SIG-M5 treated with dmso at 0.1 percent for 504 hours (cell line): ENCODE measurements around the gene MYT1.
"Not testable (repeated sequence)": the region's sequence is repeated elsewhere in the genome, so short reads cannot be mapped to it uniquely, and the experiment has no call there.

ENCODE experiments used
- DNase-seq: peaks from one replicate; lab custom pipeline; 2025; ENCODE audit not compliant: unreplicated experiment; lab: John Stamatoyannopoulos, UW

MYT1 gene

DNA sequence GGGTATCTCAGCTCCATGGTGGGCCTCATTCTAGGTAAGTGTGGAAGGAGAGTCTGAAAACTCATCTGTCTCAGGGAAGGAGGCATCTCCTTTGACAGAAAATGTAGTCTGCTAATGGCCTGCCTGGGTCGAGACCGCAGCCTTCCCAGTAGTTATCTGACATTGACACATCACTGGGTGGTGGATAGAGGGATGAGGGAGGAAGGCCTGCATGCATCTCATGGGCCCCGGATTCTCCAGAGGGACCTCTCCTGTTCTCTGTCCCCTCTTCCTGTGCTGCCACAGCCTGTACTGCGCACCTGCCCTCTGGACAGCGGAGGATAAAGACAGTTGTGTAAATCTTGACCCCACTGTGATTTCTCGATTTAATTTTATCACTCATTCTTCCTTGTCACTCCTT, 96.0 kb downstream of the MYT1 start:
- DNase-seq, result no peak

DNA sequence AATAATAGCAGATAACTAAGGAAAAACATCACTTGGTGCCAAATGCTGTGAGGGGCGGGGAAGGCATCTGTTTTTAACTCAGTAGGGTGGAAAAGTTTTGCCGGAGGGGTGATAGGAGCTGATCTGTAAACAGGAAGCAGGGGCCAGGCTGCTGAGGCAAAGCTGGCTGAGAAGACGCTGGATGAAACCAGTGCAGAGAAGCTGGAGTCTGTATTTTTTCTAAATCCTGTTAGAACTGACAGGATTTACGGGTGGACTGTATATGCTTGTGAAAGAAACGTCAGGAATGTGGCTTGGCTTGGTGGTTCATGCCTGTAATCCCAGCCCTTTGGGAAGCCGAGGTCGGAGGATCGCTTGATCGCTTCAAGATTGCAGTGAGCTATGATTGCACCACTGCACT, 96.9 kb downstream of the MYT1 start:
- DNase-seq, result no peak

DNA sequence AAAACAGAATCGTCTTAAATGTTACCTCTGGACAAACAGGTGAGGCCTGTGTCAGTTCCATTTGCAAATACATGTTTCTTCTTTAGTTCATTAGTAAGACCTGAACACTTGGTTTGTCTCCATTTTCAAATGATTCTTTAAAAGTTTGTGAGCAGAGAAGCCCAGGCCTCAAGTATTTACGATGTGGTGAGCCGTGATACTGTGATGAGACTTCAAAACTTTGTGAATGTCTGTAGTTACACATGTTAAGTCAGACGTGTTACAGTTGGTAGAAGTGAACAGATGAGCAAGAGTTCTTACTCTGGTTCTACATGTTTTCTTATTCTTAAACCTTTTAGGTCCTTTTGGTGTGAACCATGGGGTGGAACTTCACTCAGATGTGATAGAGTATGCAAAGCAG, 99.8 kb downstream of the MYT1 start:
- DNase-seq, result no peak

DNA sequence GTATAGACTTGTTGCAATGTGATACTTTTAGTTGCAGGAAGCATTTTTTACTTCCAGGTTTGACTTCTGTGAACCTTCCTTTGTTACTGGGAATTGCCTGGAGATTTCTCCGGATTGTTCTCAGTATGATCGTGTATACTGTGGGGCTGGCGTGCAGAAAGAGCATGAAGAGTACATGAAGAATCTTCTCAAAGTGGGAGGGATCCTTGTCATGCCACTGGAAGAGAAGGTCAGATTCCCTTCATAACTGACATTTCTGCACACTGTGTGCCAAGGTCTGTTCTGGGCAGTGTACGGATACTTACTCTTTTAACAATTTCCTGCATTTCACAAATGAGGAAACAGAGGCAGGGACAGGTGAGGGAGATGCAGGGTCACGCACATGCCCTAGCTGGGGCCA, 100.9 kb downstream of the MYT1 start:
- DNase-seq, result no peak

DNA sequence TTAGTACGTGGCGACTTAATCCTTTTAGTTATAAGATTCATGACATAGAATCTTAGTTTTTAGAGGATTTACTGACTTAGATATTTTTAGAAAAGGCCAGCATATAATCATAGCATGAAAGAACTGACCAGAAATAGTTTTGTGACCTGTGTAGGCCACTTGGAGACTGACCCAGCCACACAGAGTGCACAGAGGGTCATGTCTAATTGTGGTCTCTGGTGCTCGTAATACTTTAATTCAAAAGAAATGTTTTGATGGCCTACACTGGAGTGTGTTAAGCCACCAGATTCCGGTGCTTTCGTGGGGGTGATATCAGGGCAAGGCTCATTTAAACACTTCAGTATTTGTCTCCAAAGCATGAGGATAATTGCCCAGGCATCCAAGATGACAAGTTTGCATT, 102.7 kb downstream of the MYT1 start:
- no peak for DNase-seq

DNA sequence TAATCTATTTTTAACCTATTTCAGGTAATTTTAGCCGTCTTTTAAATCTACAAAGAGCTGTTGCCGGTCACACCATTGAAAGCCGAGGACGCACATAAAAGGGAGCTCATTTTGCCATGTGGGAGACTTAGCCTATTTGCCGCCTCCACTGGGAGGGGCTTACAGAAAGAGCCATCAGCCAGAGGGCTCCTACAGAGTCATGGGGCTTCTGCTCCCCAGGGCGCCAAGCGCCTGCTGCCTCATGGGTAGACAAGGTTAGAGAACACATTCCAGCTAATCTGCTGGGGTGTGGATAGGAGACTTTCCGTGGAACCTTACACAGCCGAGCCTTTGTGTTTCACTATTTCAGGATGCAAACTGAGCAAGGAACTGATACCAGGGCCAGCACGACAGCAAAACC, 103.9 kb downstream of the MYT1 start:
- no peak for DNase-seq

DNA sequence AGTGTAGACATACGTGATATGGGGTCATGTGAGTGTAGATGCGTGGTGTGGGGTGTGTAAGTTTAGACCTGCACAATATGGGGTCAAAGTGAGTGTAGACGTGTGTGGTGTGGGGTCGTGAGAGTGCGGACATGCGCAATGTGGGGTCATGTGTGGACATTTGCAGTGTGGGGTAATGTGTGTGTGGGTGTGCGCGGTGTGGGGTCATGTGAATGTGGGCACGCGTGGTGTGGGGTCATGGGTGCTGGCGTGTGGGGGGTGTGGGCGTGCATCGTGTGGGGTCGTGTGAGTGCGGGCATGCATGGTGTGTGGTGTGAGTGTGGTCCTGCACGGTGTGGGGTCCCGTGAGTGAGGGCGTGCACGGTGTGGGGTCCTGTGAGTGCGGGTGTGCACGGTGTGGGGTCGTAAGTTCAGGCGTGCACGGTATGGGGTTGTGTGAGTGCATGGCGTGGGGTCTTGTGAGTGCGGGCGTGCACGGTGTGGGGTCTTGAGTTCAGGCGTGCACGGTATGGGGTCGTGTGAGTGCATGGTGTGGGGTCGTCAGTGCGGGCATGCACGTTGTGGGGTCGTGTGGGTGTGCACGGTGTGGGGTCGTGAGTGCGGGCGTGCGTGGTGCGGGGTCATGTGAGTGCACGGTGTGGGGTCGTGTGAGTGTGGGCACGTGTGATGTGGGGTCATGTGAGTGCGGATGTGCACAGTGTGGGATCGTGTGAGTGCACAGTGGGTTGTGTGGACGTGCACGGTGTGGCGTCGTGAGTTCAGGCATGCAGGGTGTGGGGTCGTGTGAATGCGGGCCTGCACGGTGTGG, 105.6 kb downstream of the MYT1 start:
- DNase-seq, result no peak

DNA sequence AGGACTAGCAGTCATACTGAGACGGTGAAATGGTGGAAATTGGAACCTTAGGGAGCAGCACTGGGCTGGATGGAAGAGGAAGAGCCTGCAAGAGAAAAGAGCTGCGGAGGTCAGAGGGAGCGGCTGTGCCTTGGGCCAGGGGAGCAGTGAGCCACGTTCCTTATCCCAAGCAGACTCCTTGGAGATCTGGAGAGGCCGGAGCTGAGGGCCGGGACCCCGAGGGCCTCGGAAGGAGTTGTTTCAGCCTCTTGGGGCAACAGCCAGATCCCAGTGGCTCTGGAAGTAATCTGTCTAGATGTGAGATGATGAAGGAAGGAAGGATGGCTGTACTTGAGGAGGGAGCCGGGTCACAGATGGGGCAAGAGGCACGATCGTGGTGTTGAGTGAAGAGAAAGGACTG, 107.4 kb downstream of the MYT1 start:
- no peak for DNase-seq

DNA sequence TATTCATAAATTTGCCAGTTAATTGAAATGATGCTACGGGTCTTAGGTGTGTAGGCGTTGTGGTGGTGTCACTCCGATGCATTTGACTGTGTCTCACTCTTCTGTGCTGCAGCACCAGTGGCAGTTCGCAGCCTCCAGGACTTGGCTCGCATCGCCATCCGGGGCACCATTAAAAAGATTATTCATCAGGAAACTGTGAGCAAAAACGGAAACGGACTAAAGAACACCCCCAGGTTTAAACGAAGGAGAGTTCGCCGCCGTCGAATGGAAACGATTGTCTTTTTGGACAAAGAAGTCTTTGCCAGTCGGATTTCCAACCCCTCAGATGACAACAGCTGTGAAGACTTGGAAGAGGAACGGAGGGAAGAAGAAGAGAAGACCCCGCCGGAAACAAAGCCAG, 108.9 kb downstream of the MYT1 start:
- no peak for DNase-seq

DNA sequence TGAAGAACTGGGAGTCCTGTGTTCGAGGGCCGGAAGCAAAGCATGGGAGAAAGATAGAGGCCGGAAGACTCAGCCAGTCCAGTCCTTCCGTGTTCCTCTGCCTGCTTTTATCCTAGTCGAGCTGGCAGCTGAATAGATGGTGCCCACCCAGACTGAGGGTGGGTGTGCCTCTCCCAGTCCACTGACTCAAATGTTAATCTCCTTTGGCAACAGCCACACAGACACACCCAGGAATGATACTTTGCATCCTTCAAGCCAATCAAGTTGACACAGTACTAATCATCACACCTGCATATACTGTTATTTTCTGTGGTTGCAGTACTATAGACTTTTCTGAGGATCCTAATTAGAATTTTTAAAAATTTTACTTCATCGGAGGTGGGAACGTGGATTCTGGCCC, 112.6 kb downstream of the MYT1 start:
- DNase-seq, result no peak

DNA sequence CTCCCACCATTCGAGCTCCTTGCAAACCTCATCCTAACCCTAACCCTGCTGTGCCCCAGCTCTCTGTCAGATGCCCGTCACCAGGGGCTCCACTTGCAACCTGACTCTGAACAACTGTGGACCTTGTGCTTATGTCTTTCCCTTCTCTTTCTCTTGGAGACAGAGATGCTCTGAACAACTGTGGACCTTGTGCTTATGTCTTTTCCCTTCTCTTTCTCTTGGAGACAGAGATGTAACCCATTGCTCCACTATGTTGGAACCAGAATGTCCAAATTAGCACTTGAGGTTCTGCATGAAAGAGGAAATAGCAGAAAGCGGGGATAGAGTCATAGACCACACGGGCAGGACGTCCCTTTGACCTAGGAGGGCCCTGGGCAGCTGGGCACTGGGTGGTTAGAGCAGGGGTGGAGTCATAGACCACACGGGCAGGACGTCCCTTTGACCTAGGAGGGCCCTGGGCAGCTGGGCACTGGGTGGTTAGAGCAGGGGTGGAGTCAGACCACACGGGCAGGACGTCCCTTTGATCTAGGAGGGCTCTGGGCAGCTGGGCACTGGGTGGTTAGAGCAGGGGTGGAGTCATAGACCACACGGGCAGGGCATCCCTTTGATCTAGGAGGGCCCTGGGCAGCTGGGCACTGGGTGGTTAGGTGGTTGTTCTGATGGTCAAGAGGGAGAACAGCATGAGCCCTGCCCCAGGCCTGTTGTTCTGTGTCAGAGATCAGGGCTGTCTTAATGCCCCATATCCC, 113.5 kb downstream of the MYT1 start:
- DNase-seq, result no peak

DNA sequence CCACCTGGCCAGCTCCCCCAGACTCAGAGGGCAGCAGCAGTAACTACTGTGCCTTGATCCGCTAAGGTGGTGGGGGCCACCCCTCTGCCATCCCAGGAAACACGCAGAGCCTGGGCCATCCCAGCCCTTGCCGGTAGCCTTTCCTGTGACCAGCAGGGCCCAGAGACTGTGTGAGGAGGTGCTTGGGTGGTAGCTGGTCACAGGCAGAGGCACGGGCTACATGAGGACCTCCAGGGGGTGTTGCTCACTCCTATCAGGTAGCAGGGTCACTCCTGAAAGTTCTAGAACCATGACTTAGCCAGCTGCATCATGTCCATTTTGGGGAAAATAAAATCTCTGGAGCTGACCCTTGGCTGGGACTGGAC, 114.0 kb downstream of the MYT1 start:
- no peak for DNase-seq

DNA sequence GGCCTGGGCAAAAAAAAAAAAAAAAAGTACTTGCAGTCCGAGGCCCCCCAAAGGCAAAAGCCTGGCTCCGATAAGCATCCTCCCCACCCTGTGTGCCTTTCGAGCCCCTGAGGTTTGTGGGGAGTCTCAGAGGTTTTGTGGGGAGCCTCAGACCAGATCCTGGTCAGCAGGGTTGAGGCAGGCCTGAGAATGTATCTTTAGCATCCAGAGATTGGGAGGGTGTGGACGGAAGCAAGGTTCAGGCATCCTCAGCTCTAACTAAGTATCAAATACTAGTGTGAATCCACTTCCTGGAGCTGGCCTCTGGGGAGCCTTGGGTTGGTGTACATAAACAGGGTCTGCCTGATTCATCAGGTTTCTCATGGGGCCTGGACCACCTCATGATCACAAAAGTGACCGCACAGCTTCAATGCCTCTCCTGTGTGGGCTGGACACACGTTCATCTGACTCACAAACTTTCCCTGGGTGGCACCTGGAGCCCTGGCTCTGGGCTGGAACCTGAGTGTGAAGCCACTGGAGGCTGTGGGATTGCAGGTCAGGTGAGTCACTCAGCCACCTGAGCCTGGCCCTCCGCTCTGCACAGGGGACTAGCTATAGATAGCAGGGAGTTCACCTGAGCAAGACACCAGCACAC, 115.7 kb downstream of the MYT1 start:
- DNase-seq, result no peak

DNA sequence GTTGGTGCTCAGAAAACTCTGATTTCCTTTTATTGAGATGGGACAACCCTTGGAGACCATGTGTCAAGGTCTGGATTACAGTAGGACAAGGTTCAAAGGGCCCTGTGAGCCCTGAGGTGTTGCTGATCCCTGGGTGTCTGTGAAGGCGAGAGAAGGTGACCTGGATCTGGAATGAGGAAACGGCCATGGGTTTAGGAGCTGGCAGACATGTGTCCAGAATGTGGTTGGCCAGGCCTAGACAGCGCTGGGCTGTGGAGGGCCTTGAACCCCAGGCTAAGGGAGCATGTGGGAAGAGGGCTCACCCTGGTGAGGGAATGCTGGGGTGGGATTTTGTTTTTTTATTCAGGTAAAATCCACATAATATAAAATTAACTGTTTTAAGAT, 116.2 kb downstream of the MYT1 start:
- no peak for DNase-seq

DNA sequence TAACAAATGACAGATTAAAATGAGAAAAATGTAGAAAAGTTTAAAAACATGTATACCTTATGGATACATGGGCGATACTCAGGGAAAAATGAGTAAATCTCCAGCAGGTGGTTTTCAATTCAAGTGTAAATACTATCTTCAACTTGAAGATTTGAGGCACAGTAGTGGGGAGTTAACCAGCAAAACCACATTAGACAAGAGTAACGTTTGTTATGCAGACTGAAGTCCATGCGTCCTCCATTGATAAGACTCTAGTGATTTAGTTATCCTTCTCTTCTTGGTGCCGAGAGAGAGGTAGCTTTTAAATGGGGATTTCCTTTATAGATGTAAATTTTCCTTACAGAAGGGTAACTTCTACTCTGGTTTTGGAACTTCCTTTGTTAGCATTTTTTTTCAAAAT, 119.4 kb downstream of the MYT1 start:
- no peak for DNase-seq

DNA sequence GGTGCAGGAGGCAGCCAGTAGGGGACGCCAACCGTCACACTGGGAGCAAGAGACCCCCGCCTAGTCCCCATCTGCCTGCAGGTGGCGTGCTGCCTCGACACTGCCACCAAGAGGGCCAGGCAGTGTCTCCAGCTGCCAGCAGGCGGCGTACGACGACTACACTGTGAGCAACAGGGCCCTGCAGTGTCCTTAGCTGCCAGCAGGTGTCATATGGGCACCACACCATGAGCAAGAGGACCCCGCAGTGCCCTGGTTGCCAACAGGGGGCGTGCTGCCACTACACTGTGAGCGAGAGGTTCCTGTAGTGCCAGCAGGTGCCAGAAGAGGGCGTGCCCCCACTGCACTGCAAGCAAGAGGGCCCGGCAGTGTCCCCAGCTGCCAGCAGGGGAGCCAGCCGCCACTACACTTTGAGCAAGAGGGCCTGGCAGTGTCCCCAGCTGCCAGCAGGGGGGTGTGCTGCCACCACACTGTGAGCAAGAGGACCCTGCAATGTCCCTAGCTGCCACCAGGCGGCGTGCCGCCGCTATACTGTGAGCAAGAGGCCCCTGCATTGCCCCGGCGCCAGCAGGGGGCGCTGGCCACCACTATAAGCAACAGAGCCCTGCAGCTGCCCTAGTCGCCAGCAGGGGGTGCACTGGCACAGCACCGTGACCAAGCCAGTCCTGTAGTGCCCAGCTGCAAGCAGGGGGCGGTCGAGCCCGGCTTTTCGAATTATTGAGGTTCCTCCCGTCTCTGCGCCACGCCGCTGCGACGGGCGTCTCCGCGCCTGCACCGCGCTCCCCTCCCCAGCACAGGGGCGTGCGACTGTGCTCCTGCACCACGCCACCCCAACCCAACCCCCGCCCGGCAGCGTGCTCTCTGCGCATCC, 121.6 kb downstream of the MYT1 start:
- DNase-seq, result peak; percentile 48

DNA sequence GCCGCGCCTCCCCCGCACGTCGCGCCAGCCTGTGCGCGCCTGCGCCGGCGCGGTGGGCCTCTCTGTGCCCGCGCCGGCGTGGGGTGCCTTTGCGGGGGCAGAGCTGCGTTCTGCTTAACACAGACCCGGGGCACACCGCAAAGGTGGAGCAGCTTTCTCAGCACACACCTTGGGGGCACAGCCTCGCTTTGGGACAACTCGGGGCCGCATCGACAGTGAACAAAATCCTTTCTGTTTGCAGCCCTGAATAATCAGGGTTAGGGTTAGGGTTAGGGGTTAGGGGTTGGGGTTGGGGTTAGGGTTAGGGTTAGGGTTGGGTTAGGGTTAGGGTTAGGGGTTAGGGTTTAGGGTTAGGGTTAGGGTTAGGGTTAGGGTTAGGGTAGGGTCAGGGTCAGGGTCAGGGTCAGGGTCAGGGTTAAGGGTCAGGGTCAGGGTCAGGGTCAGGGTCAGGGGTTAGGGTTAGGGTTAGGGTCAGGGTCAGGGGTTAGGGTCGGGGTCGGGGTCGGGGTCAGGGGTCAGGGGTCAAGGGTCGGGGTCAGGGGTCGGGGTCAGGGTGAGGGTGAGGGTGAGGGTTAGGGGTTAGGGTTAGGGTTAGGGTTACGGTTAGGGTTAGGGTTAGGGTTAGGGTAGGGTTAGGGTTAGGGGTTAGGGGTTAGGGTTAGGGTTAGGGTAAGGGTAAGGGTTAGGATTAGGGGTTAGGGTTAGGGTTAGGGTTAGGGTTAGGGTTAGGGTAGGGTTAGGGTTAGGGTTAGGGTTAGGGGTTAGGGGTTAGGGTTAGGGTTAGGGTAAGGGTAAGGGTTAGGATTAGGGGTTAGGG, 122.4 kb downstream of the MYT1 start:
- not testable (repeated sequence) for DNase-seq

DNA sequence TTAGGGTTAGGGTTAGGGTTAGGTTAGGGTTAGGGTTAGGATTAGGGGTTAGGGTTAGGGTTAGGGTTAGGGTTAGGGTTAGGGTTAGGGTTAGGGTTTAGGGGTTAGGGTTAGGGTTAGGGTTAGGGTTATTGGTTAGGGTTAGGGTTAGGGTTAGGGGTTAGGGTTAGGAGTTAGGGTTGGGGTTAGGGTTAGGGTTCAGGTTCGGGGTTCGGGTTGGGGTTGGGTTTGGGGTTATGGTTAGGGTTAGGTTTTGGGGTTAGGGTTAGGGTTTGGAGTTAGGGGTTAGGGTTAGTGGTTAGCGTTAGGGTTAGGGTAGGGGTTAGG, 123.0 kb downstream of the MYT1 start:
- not testable (repeated sequence) for DNase-seq
